ENCODE measurements around the gene OR5K3.
"Not testable (repeated sequence)": the region's sequence is repeated elsewhere in the genome, so short reads cannot be mapped to it uniquely, and the experiment has no call there.

OR5K3 gene, protein sequence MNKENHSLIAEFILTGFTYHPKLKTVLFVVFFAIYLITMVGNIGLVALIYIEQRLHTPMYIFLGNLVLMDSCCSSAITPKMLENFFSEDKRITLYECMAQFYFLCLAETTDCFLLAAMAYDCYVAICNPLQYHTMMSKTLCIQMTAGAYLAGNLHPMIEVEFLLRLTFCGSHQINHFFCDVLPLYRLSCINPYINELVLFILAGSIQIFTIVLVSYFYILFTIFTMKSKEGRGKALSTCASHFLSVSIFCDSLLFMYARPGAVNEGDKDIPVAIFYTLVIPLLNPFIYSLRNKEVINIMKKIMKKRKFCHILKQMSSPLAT

GRCh38 chr3:98390366-98390765, at the start of gene OR5K3:
Gene OR5K3 (plus strand): TSS chr3:98390666. CDS start chr3:98390666, 0 bp downstream.
- DNase-seq (ENCODE audit: low spot score), result no peak

- DNase-seq (ENCODE audit: low spot score), result no peak
These were observed 48.7 kb upstream of the OR5K3 start for GRCh38 chr3:98341758-98342157.

GRCh38 chr3:98343647-98344507, 46.6 kb upstream of the OR5K3 start:
- peak; percentile 36 for DNase-seq (ENCODE audit: low spot score)

DNA sequence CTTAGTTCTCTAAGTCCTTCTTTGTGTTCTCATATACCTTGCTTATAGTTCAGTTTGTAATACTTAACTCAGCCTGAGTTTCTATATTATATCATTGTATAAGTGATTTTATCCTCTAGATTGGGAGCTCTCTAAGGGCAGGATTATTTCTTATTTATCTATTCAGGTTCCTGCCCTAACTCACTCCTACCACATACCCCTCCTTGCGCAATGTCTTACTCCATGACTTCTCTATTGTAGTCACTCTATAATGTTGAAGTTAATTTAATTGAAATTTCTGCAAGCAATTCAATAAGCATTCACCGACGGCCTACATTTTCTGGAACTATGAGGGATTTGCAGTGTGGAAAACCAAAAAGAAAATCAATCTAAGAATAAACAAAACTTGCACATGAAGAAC, 40.4 kb upstream of the OR5K3 start:
- DNase-seq (ENCODE audit: low spot score), result no peak

- no peak for DNase-seq (ENCODE audit: low spot score)
These were observed 36.9 kb upstream of the OR5K3 start, which contains the start of gene OR5K4 for GRCh38 chr3:98353554-98353953. Gene OR5K4 (plus strand): TSS chr3:98353854. CDS start chr3:98353854, 0 bp downstream.

DNA sequence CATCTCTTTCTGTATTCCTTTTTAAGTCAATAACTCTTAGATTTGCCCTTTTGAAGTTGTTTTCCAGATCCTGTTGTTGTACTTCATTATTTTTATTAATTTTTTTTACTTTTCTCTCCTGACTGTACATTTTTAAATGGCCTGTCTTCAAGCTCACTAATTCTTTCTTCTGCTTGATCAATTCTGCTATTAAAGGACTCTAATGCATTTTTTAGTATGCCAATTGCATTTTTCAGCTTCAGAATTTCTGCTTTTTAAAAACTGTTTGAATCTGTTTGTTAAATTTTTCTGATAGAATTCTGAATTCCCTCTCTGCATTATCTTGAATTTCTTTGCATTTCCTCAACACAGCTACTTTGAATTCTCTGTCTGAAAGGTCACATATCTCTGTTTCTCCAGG, 31.2 kb upstream of the OR5K3 start:
- no peak for DNase-seq (ENCODE audit: low spot score)

GRCh38 chr3:98359993-98360675, 30.3 kb upstream of the OR5K3 start:
- no peak for DNase-seq (ENCODE audit: low spot score)

GRCh38 chr3:98360681-98361080, 29.8 kb upstream of the OR5K3 start:
- DNase-seq (ENCODE audit: low spot score), result no peak

GRCh38 chr3:98361289-98361688, 29.2 kb upstream of the OR5K3 start:
- no peak for DNase-seq (ENCODE audit: low spot score)

GRCh38 chr3:98367464-98368246, 22.8 kb upstream of the OR5K3 start:
- no peak for DNase-seq (ENCODE audit: low spot score)

GRCh38 chr3:98371186-98371585, 19.3 kb upstream of the OR5K3 start:
- no peak for DNase-seq (ENCODE audit: low spot score)

GRCh38 chr3:98371853-98372252, 18.6 kb upstream of the OR5K3 start:
- no peak for DNase-seq (ENCODE audit: low spot score)

DNA sequence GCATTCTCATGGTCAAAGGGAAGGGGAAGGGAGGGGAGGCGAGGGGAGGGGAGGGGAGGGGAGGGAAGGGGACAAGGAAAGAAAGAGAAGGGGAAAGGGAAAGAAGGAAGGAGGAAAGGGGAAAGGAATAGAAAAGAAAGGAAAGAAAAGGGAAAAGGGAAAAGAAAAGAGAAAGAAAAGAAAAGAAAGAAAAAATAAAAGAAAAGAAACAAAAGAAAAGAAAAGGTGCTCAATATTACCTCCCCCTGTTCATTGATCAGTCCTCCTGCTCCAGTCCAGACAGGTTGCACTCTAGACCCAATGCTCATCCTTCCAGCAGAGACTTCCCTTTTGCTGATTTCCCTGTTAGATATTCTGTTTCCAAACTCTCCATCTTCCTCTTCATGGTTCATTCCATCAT, 18.0 kb upstream of the OR5K3 start:
- DNase-seq (ENCODE audit: low spot score), result no peak

GRCh38 chr3:98376631-98377030, 13.8 kb upstream of the OR5K3 start:
- DNase-seq (ENCODE audit: low spot score), result no peak

GRCh38 chr3:98388147-98388546, 2.3 kb upstream of the OR5K3 start:
- no peak for DNase-seq (ENCODE audit: low spot score)

DNA sequence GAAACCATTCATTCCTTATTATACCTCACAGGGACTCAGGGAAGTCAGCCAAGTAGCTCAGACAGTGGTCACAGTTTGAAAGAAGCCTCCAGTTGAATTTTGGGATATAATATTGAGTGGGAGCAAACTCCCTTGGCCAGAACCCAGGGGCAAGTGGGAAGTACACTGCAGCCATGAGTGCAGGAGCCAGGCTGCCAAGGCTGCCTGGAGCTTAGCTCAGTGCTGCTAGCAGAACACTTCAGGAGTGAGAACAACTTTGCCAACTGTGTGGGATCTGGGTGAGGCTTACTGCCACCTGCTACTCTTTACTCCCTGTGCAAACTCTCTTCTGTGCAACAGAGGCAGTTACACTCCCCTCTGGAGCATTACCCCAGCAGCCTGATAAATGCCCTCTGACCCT, 4.6 kb downstream of the OR5K3 start:
- DNase-seq (ENCODE audit: low spot score), result no peak

GRCh38 chr3:98396482-98396881, 6.0 kb downstream of the OR5K3 start:
- DNase-seq (ENCODE audit: low spot score), result not testable (repeated sequence)

DNA sequence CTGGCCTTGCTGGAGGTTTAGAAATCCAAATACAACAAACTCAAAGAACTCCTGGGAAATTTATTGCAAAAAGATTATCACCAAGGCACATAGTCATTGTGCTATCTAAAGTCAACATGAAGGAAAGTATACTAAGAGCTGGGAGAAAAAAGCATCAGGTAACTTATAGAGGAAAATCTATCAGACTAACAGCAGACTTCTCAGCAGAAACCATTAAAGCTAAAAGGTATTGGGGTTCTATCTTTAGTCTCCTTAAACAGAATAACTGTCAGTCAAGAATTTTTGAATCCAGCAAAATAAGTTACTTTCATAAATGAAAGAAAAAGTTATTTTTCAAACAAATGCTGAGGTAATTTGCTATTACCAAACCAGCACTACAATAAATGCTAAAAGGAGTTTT, 8.0 kb downstream of the OR5K3 start:
- DNase-seq (ENCODE audit: low spot score), result no peak

- no peak for DNase-seq (ENCODE audit: low spot score)
These were observed 12.0 kb downstream of the OR5K3 start for GRCh38 chr3:98402507-98402906.

GRCh38 chr3:98404010-98404409, 13.5 kb downstream of the OR5K3 start:
- DNase-seq (ENCODE audit: low spot score), result no peak

DNA sequence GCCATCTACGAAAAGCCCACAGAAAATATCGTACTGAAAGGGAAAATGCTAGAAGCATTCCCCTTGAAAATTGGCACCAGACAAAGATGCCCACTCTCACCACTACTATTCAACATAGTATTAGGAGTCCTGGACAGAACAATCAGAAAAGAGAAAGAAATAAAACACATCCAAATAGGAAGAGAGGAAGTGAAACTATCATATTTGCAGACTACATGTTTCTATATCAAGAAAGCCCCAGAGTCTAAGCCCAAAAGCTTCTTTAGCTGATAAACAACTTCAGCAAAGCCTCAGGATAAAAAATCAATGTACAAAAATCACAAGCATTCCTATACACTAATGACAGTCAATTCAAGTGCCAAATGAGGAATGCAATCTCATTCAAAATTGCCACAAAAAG, 15.6 kb downstream of the OR5K3 start:
- DNase-seq (ENCODE audit: low spot score), result no peak

DNA sequence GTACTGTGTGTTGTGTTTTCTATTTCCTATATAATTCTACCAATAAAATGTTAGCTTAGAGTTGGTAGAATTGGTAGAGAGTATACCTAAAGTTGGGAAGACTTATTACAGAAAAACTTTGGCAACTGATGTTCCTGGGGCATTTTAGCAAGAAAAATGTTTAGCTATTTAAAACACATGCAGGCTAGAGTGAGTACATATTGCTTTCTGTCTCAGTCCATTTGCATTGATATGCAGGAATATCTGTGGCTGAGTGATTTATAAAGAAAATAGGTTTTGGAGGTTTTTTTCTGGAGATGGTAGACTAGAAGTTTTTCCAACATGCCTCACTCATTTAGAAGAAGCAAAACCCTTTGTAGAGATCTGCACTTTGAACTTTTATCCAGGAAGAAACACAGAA, 42.1 kb downstream of the OR5K3 start:
- DNase-seq (ENCODE audit: low spot score), result no peak

Data from hematopoietic multipotent progenitor cell treated with erythropoietin and hydrocortisone succinate and interleukin-3 and kit ligand, for 15 days (in vitro differentiated cells).